GM19468 (cell line): ENCODE measurements around the gene PRDM5.

Source experiments
- ATAC-seq: cut with Tn5 transposase; IDR thresholded peaks from one replicate; pipeline ENCODE4 v1.9.1; 2021; ENCODE audit warnings: mild to moderate bottlenecking, moderate library complexity, moderate number of reproducible peaks; ENCODE audit not compliant: unreplicated experiment; ENCODE audit errors: extremely low read depth

The PRDM5 gene

DNA sequence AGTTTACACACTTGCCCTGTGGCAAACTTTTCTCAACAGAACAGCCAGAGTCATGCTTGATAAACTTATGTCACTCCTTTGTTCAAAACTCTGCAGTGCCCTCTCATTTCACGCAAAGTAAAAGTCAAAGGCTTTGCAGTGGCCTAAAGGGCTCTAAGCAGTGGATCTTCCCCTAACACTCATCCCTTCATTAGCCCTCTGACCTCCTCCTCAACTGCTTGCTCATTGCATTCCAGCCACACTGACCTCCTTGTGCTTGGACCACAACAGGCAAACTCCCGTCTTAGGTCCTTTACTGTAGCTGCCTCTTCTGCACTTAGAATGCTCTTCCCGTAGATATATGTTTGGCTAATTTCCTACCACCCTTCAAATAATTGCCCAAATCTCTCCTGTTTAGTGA, 5.6 kb downstream of the PRDM5 start:
- no peak for ATAC-seq

- no peak for ATAC-seq
Measured at GRCh38 chr4:120915336-120915735, 7.2 kb downstream of the PRDM5 start.

GRCh38 chr4:120903419-120903818, 19.1 kb downstream of the PRDM5 start:
- no peak for ATAC-seq

DNA sequence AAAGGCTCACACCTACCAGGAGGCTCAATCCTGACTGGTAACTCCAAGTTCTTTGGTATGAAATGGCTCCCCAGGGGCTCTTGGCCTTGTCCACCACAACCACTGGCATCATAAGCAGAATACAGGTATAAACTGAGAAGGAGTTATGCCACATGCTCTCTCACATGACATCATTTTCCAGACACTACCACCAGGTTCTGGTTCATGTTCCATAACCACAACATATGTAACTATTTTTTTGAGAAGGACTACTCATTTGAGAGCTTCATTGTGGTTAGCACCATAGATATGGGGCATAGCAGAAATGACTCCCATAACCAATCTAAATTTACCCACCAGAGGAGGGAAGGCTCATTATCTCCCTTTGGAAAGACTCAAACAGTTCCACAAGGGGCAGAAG, 19.6 kb downstream of the PRDM5 start:
- no peak for ATAC-seq

- no peak for ATAC-seq
Measured at GRCh38 chr4:120901731-120902130, 20.8 kb downstream of the PRDM5 start.

- ATAC-seq = no peak
Measured at GRCh38 chr4:120897981-120898719, 24.4 kb downstream of the PRDM5 start.

DNA sequence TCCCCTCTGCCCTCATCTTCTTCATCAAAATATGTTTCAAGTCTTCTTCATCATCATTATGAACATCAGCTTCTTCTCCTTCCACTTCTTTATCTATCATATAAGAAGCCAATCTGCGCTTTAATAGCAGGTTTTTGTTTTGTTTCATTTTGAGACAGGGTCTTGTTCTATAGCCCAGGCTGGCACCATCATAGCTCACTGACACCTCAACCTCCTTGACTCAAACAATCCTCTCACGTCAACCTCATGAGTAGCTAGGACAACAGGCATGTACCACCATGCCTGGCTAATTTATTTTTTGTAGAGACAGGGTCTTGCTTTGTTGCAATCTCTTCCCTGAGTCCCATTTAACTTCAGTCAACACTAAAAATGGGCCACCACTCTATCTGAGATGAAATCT, 27.0 kb downstream of the PRDM5 start:
- ATAC-seq = no peak

GRCh38 chr4:120893314-120893713, 29.2 kb downstream of the PRDM5 start:
- ATAC-seq = no peak

GRCh38 chr4:120886191-120886590, 36.3 kb downstream of the PRDM5 start:
- no peak for ATAC-seq

DNA sequence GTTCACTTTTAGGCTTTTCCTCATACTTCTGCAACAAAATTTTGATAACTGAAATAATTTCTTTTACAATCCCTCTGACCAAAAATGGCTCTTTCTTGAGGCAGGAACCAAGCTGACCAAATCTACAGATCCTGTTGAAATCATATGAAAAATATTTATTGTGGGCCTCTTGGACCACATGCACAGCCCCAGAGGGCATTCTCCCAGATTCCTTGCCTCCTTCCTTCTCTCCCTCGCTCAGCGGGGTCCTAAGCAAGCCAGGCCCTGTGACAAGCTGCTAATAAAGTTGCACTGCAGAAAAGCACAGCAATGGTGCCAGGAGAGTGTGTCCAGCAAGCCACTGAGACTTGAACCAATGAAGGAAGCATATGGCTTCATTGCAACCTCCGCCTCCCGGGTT, 40.7 kb downstream of the PRDM5 start:
- ATAC-seq = no peak

GRCh38 chr4:120881351-120881750, 41.2 kb downstream of the PRDM5 start:
- no peak for ATAC-seq

GRCh38 chr4:120877021-120877420, 45.5 kb downstream of the PRDM5 start:
- ATAC-seq = no peak

GRCh38 chr4:120874792-120875774, 47.4 kb downstream of the PRDM5 start:
- ATAC-seq = no peak

- no peak for ATAC-seq
Measured at GRCh38 chr4:120873554-120873953, 49.0 kb downstream of the PRDM5 start.

DNA sequence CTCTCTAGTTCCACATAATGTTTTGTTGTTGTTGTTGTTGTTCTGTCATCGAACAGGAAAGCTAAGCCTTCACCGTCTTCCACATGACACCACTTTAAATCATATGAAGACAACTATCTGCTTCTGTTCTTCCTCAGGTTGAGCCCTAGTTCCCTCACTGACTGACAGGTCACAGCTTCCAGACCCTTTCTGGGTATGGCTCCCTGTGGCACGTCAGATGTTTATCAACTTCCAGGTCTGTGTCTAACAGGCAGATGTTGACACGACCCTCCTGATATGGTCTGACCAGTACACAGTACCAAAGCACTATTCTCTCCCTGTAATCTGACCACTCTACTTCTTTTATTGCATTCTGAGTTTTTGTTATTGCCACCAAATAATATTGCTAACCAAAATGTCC, 51.4 kb downstream of the PRDM5 start:
- no peak for ATAC-seq

GRCh38 chr4:120870279-120870673, 52.2 kb downstream of the PRDM5 start:
- no peak for ATAC-seq

- ATAC-seq = no peak
Measured at GRCh38 chr4:120869613-120870278, 52.8 kb downstream of the PRDM5 start.

DNA sequence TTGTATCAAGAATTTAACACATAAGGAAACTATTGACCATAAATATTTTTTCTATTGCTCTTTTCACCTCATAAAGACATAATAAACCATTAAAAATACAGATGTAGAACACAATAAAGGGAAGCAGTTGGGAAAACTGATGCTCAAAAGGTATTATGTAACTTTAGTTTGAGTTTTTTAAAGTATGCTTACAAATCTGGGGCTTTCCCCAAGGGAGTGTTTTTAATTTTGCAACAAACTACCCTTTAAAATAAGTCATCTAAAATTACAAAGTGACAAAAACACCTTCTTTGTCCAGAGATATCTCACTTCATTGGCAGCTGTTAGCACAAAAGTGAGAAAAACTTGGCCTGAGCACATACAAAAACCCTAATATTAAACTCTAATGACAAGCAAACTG, 55.0 kb downstream of the PRDM5 start:
- no peak for ATAC-seq

DNA sequence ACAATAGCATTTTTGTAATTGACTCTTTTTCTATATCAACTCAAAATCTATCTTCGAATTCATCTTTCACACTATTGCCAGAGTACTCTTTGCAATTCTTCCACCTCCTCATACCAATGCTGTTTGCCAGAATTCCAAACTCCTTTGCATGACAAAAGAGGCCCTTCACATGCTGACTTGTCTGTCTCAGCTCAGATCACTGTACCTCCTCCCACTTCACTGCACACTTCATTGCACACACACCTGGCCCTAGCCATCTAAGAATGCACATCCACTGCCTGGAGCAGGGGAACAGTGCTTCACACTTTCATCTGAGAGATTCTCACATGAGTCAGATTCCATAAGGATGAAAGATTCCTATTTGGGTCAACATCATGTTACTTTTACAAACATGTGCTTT, 56.5 kb downstream of the PRDM5 start:
- ATAC-seq = no peak

- ATAC-seq = no peak
Measured at GRCh38 chr4:120864969-120865368, 57.6 kb downstream of the PRDM5 start.

GRCh38 chr4:120862432-120862831, 60.1 kb downstream of the PRDM5 start:
- no peak for ATAC-seq
